Caco-2 (cell line): ENCODE data around the gene PCNX1. TPM values are rescaled to one million over a fixed set of nuclear protein-coding genes. Genes with fewer than 3 reads are reported as not detected.

ENCODE experiments used
- BruUV-seq: library from RNA; stranded (reverse); fragments of 400-500 nt; replicated peaks from 2 replicates; lab custom pipeline; 2021; lab: Mats Ljungman, UMichigan
- CTCF ChIA-PET: fragments of 300-600 bp; sonication (Branson Sonifier 250); formaldehyde crosslinking; loops from one replicate; lab custom pipeline; 2022; ENCODE audit warnings: antibody characterized with exemption; lab: Charles Lee
- POLR2A ChIA-PET: fragments of 300-600 bp; sonication (Branson Sonifier 250); formaldehyde crosslinking; loops from one replicate; lab custom pipeline; 2022; ENCODE audit warnings: antibody characterized with exemption; lab: Charles Lee
- DNase-seq, 2 experiments: peaks; one replicate each; pipeline versions ENCODE4 v3.0.0 to v3.0.0-alpha.2; 2020 to 2022
- H3K27me3 ChIP-seq: replicated peaks from 2 replicates; pipeline ENCODE4 v1.6.0; 2011; ENCODE audit warnings: low read length; ENCODE audit not compliant: control insufficient read depth, insufficient read depth
- H3K36me3 ChIP-seq: 2 replicates; pipeline ENCODE4 v1.5.1; 2011; ENCODE audit warnings: low read length; ENCODE audit not compliant: control insufficient read depth, insufficient read depth
- H3K4me1 ChIP-seq: fragments of 250-450 bp; sonication (Bioruptor Pico); 2 replicates; pipeline ENCODE4 v1.5.1; 2020; ENCODE audit warnings: mild to moderate bottlenecking
- H3K4me3 ChIP-seq: 2 replicates; pipeline ENCODE4 v1.5.1; 2011; ENCODE audit warnings: low read depth, mild to moderate bottlenecking, control low read depth, low read length
- H3K9me3 ChIP-seq: fragments of 250-450 bp; sonication (Bioruptor Pico); 2 replicates; pipeline ENCODE4 v1.5.1; 2020; ENCODE audit warnings: mild to moderate bottlenecking, moderate library complexity
- H3K27ac Mint-ChIP-seq: one replicate; pipeline ENCODE4 v1.8.0; 2022; ENCODE audit warnings: mixed read lengths; ENCODE audit not compliant: unreplicated experiment
- H3K27me3 Mint-ChIP-seq: one replicate; pipeline ENCODE4 v1.8.0; 2022; ENCODE audit warnings: mixed read lengths; ENCODE audit not compliant: insufficient read depth, unreplicated experiment
- H3K36me3 Mint-ChIP-seq: one replicate; pipeline ENCODE4 v1.8.0; 2022; ENCODE audit warnings: mild to moderate bottlenecking, mixed read lengths; ENCODE audit not compliant: insufficient read depth, unreplicated experiment
- H3K4me1 Mint-ChIP-seq: one replicate; pipeline ENCODE4 v1.8.0; 2022; ENCODE audit warnings: low read depth, mixed read lengths; ENCODE audit not compliant: unreplicated experiment
- H3K4me3 Mint-ChIP-seq: one replicate; pipeline ENCODE4 v1.8.0; 2022; ENCODE audit warnings: mild to moderate bottlenecking, moderate library complexity, mixed read lengths; ENCODE audit not compliant: unreplicated experiment
- H3K9me3 Mint-ChIP-seq: one replicate; pipeline ENCODE4 v1.8.0; 2022; ENCODE audit warnings: mixed read lengths; ENCODE audit not compliant: unreplicated experiment
- CTCF ChIP-seq, 2 experiments: fragments of 200-600 bp in 1 of 2; IDR thresholded peaks; 1 replicate in 1 of 2; 2 replicates in 1 of 2; pipeline versions ENCODE4 v1.5.1 to v1.8.0; 2011 to 2022; ENCODE audit warnings: antibody characterized with exemption in 1 of 2, control low read depth in 1 of 2, inconsistent platforms in 1 of 2, low read depth in 1 of 2, low read length in 1 of 2, mild to moderate bottlenecking in 1 of 2, moderate library complexity in 1 of 2; ENCODE audit not compliant: insufficient read depth in 1 of 2, severe bottlenecking in 1 of 2, unreplicated experiment in 1 of 2
- intact Hi-C: fragments of 100-400 bp; cut with micrococcal nuclease; formaldehyde crosslinking; loops from one replicate; pipeline ENCODE4 v1.10.0; 2022; ENCODE audit not compliant: unreplicated experiment
- total RNA-seq: library from RNA; stranded (reverse); gene quantifications from 2 replicates; pipeline ENCODE4 v1.2.3, GENCODE V29; 2022

PCNX1 gene
- total RNA-seq, 1 experiment from 2014 or later, result 29.0 TPM

DNA sequence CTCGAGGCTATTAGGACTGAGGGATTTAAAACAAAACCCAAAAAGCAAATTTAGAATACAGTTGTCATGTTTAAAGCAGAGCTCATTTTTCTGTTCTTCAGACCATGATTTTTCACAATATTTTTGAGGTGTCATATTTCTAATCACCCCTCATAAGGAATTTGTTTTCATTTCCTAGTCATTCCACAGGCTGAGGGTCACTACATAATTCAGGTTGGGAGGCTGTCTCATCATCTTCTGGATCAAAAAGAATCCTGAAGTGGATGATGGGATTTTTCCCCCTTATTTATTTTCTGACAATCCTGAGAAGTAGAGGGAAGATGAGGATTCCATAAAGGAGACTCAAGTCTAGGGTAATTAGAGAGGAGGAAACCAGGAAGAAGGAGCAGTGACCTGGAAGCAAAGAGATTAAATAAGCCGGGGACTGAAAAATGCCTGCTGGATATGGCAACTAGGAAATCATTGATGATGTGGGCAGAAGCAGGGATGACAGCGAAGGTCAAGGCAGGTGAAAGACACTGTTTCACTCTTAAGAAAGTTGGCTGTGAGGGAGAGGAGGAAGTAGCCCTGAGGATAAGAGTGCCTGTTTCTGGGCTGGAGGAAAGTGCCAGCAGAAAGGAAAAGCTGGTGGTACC, 9.0 kb upstream of the PCNX1 start:
- H3K4me3 ChIP-seq, result no peak overlapping the region
- H3K4me1 Mint-ChIP-seq, result peaks cover 15% of the 10 kb centered on the region
- no peak for TF ChIP-seq CTCF (IDR thresholded peaks at IDR 0.05; ENCODE audit: insufficient read depth in 1 of 2, low read depth in 1 of 2, low read length in 1 of 2, severe bottlenecking in 1 of 2, unreplicated experiment in 1 of 2)
- POLR2A ChIA-PET, result no interaction called here
- peaks cover 5% of the 10 kb centered on the region for H3K27me3 Mint-ChIP-seq
- no peaks in the 10 kb centered on the region for H3K36me3 ChIP-seq
- no TSS peak for BruUV-seq
- H3K9me3 ChIP-seq, result no peaks in the 10 kb centered on the region
- intact Hi-C loops, result no loop called here
- H3K36me3 Mint-ChIP-seq, result no peaks in the 10 kb centered on the region
- H3K27me3 ChIP-seq, result no peaks in the 10 kb centered on the region
- no peak for DNase-seq
- CTCF ChIA-PET, result interaction anchor here (1.3 kb wide), 1 partner anchor 9 kb away, joined by 4 read pairs; the partner anchor contains the start of gene PCNX1
- no peak overlapping the region for H3K27ac Mint-ChIP-seq
- H3K9me3 Mint-ChIP-seq, result no peaks in the 10 kb centered on the region
- H3K4me3 Mint-ChIP-seq, result no peak overlapping the region
- no peaks in the 10 kb centered on the region for H3K4me1 ChIP-seq

DNA sequence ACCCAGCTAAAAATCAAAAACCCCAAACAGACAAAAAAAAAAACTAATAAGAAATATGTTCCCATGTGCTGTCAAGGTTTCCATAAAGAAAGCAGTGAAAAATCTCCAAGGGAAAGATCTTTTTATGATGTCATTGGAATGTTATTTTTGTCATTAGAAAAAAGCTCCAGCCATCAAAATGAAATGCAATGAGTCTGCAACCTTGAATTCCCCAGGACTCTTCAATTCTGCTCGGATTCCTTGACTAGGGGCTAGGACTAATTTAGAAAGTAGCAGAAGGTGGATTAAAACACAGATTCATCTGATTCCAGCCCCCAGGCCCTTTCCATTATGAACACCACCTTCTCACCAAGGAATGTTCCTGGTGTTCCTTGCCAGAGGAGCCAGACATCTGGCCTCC, 6.0 kb upstream of the PCNX1 start:
- TF ChIP-seq CTCF (IDR thresholded peaks at IDR 0.05; ENCODE audit: insufficient read depth in 1 of 2, low read depth in 1 of 2, low read length in 1 of 2, severe bottlenecking in 1 of 2, unreplicated experiment in 1 of 2), result no peak
- intact Hi-C loops, result no loop called here
- Mint-ChIP-seq H3K4me3 (no peak overlapping the region), H3K4me1 (peaks cover 5% of the 10 kb centered on the region), H3K27me3 (no peaks in the 10 kb centered on the region), H3K9me3 (no peaks in the 10 kb centered on the region), H3K27ac (no peak overlapping the region), H3K36me3 (no peaks in the 10 kb centered on the region)
- no peak for DNase-seq
- Histone ChIP-seq H3K27me3 (no peaks in the 10 kb centered on the region), H3K36me3 (no peaks in the 10 kb centered on the region), H3K9me3 (no peaks in the 10 kb centered on the region), H3K4me3 (no peak overlapping the region), H3K4me1 (no peaks in the 10 kb centered on the region)
- POLR2A ChIA-PET, result no interaction called here
- CTCF ChIA-PET, result no interaction called here
- no TSS peak for BruUV-seq

DNA sequence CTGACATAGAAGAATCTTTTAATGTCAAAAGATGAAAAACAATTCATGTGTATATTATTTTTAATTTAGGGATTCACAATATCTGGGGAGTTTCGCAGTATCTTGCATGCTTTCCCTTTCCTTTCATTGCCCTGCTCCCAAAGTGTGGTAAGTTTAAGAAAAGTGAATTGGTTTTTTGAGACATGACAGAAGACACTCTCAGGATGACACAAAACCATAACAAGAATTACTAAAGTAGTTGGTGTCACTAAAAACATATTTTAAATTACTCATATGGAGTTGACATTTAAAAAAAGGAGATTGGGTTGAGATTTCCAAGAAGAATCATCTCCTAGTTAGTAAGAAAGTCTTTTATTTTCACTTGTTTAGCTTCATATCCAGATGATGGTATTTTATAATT, 5.1 kb upstream of the PCNX1 start:
- 0 out of 2 replicates have a peak, but pooled peaks cover 5% of the 10 kb centered on the region for H3K4me1 ChIP-seq

More for the DNA sequence above, 5.1 kb upstream of the PCNX1 start:
- Mint-ChIP-seq H3K36me3 (no peaks in the 10 kb centered on the region), H3K27ac (no peak overlapping the region), H3K27me3 (no peaks in the 10 kb centered on the region), H3K4me1 (peaks cover 5% of the 10 kb centered on the region), H3K9me3 (no peaks in the 10 kb centered on the region), H3K4me3 (no peak overlapping the region)
- ChIA-PET POLR2A (no interaction called here), CTCF (interaction anchor here (0.6 kb wide), 1 partner anchor 240 kb away, joined by 3 read pairs; no protein-coding TSS in a partner anchor)
- intact Hi-C loops, result no loop called here
- DNase-seq, result no peak
- Histone ChIP-seq H3K36me3 (no peaks in the 10 kb centered on the region), H3K9me3 (no peaks in the 10 kb centered on the region), H3K27me3 (no peaks in the 10 kb centered on the region), H3K4me3 (no peak overlapping the region)
- no peak for TF ChIP-seq CTCF (IDR thresholded peaks at IDR 0.05; ENCODE audit: insufficient read depth in 1 of 2, low read depth in 1 of 2, low read length in 1 of 2, severe bottlenecking in 1 of 2, unreplicated experiment in 1 of 2)
- BruUV-seq, result no TSS peak
